Prostate gland (tissue), 2 donors: ENCODE data around the gene PAPSS1. TPM values are rescaled to one million over a fixed set of nuclear protein-coding genes. Genes with fewer than 3 reads are reported as not detected.
"Not testable (repeated sequence)": the region's sequence is repeated elsewhere in the genome, so short reads cannot be mapped to it uniquely, and the experiment has no call there.

Source experiments
- DNase-seq: peaks from one replicate; pipeline ENCODE4 v3.0.0-alpha.2; 2019; ENCODE audit warnings: low spot score
- H3K27ac ChIP-seq, 2 donors: fragments of 200-600 bp; sonication (generic); 2 replicates each; pipeline ENCODE4 v1.5.1; 2017 to 2019
- H3K27me3 ChIP-seq: fragments of 200-600 bp; sonication (generic); replicated peaks from 2 replicates; pipeline ENCODE4 v1.5.1; 2019; ENCODE audit not compliant: insufficient read depth
- H3K36me3 ChIP-seq, 2 donors: fragments of 200-600 bp; sonication (generic); 1 replicate in 1 of 2; 2 replicates in 1 of 2; pipeline versions ENCODE4 v1.5.1 to v1.8.1; 2017 to 2019
- H3K4me1 ChIP-seq: fragments of 200-600 bp; sonication (generic); replicated peaks from 2 replicates; pipeline ENCODE4 v1.5.1; 2019
- H3K4me3 ChIP-seq, 2 donors: fragments of 200-600 bp; sonication (generic); 2 replicates each; pipeline ENCODE4 v1.5.1; 2017 to 2019
- H3K9me3 ChIP-seq: fragments of 200-600 bp; sonication (generic); 2 replicates; pipeline ENCODE4 v1.5.1; 2017
- CTCF ChIP-seq, 4 experiments: fragments of 200-600 bp in 2 of 4; fragments of 450-650 bp in 2 of 4; sonication (generic) in 2 of 4; IDR thresholded peaks; 1 replicate in 3 of 4; 2 replicates in 1 of 4; pipeline ENCODE4 v1.5.1; 2016 to 2019; ENCODE audit warnings: antibody characterized with exemption in 4 of 4, mild to moderate bottlenecking in 2 of 4, moderate library complexity in 2 of 4
- POLR2A ChIP-seq: fragments of 450-650 bp; IDR thresholded peaks from one replicate; pipeline ENCODE4 v1.6.1; 2016; ENCODE audit warnings: antibody characterized with exemption, mild to moderate bottlenecking
- POLR2AphosphoS5 ChIP-seq: sonication (generic); formaldehyde crosslinking; IDR thresholded peaks from one replicate; pipeline ENCODE4 v1.6.1; 2017; ENCODE audit warnings: antibody characterized with exemption
- WGBS: methylation state at CpG from one replicate; pipeline ENCODE4 v1.1.5; 2018; 5-methylcytosine and 5-hydroxymethylcytosine counted together
- intact Hi-C: fragments of 100-400 bp; cut with DNase I; formaldehyde crosslinking; loops from one replicate; pipeline ENCODE4 v1.14.2; 2022
- total RNA-seq, 2 donors: library from RNA; depleted of rRNA; stranded (reverse); fragments of >200 nt; gene quantifications; one replicate each; pipeline ENCODE4 v1.1.0, GENCODE V29; 2016

Gene PAPSS1
- total RNA-seq, 2 donors from 2014 or later, result 38.3 to 74.6 TPM

DNA sequence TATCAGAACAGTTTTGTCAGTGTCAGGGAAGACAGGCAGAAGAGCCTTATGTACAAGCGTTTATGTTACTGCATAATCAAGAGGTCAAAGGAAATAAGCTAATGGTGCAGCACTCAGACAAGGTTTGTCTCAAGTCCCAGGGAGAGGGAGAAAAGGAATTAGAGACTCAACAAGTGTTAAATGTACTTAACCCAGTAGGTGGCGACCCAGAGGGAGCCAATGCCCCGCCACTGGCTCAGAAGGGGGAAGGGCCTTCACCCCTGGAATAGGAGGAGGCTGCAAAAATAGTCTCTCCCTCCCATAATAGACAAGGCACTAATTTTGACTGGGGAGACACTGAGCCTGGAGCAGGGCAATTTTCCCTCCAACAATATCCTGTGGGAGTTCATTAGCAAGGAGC, 14.1 kb upstream of the PAPSS1 start:
- H3K36me3 ChIP-seq, result no peaks in the 10 kb centered on the region
- WGBS, result 73% methylated on average over 3 of the region's 3 CpGs
- no peaks in the 10 kb centered on the region for H3K9me3 ChIP-seq
- no peak overlapping the region for H3K4me3 ChIP-seq
- H3K27me3 ChIP-seq, result no peaks in the 10 kb centered on the region
- intact Hi-C loops, result no loop called here
- no peaks in the 10 kb centered on the region for H3K4me1 ChIP-seq
- H3K27ac ChIP-seq, result no peak overlapping the region
- TF ChIP-seq POLR2A, result no peak
- TF ChIP-seq POLR2AphosphoS5, result no peak
- no peak for TF ChIP-seq CTCF (IDR thresholded peaks at IDR 0.05)
- DNase-seq, result no peak

DNA sequence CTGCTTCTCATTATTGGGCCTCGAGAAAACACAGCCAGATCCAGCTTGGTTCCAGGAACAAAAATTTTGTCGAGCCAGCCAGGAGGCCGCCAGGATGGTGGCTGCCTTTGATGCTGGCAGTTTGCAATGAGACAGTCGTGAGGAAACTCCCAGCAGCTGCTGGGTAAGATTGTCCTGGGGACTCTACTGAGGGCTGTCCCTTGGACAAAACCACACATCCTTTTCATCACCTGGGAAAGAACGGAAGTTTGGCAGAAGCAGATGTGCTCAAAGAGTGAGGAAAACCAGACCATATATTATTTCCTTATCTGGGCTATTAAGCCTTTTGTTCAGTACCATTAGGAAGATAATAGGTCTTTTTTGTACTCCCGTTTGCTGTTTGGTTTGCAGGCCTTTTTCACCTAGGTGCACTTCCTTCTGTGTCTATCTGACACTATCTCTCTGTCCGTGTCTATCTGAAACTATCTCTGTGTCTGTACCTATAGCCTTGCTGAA, 13.4 kb upstream of the PAPSS1 start:
- H3K27me3 ChIP-seq, result no peaks in the 10 kb centered on the region
- no peak overlapping the region for H3K27ac ChIP-seq
- intact Hi-C loops, result no loop called here
- TF ChIP-seq POLR2AphosphoS5, result no peak
- TF ChIP-seq CTCF (IDR thresholded peaks at IDR 0.05), result no peak
- no peak for TF ChIP-seq POLR2A
- no peak overlapping the region for H3K4me3 ChIP-seq
- H3K4me1 ChIP-seq, result no peaks in the 10 kb centered on the region
- DNase-seq, result no peak
- H3K9me3 ChIP-seq, result no peaks in the 10 kb centered on the region
- H3K36me3 ChIP-seq, result no peaks in the 10 kb centered on the region
- 26% methylated on average over 7 of the region's 7 CpGs for WGBS

DNA sequence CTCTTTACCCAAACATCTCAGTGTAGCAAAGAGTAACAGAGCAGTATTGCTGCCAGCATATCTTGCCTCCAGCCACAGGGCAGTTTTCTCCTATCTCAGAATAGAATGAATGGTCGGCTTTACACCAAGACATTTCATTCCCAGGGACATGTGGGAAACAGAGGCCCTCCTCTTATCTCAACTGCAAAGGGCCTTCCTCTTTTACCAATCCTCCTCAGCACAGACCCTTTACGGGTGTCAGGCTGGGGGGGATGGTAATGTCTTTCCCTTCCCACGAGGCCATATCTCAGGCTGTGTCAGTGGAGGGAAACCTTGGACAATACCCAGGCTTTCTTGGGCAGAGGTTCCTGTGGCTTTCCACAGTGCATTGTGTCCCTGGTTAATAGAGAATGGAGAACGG, 9.0 kb upstream of the PAPSS1 start:
- H3K9me3 ChIP-seq, DNase-seq, H3K27ac ChIP-seq, intact Hi-C loops, H3K4me3 ChIP-seq, H3K4me1 ChIP-seq, H3K36me3 ChIP-seq, H3K27me3 ChIP-seq: not testable (repeated sequence)
- WGBS, result 41% methylated on average over 4 of the region's 4 CpGs

- H3K27ac ChIP-seq, DNase-seq, intact Hi-C loops, H3K9me3 ChIP-seq, H3K4me3 ChIP-seq, H3K4me1 ChIP-seq, H3K27me3 ChIP-seq, H3K36me3 ChIP-seq: not testable (repeated sequence)
- WGBS, result 86% methylated on average over 3 of the region's 3 CpGs
Measured at GRCh38 chr4:107726131-107726925, 6.3 kb upstream of the PAPSS1 start.

- no peak for DNase-seq
- H3K36me3 ChIP-seq, result no peaks in the 10 kb centered on the region
- H3K4me3 ChIP-seq, result no peak overlapping the region
- no peaks in the 10 kb centered on the region for H3K9me3 ChIP-seq
- no peak overlapping the region for H3K27ac ChIP-seq
- no peaks in the 10 kb centered on the region for H3K4me1 ChIP-seq
- WGBS, result 87% methylated on average over 3 of the region's 3 CpGs
- intact Hi-C loops, result no loop called here
- no peaks in the 10 kb centered on the region for H3K27me3 ChIP-seq
- TF ChIP-seq POLR2AphosphoS5 (no peak), CTCF (IDR thresholded peaks at IDR 0.05) (no peak), POLR2A (no peak)
Measured at GRCh38 chr4:107725281-107725859, 5.3 kb upstream of the PAPSS1 start.

GRCh38 chr4:107723331-107723730, 3.3 kb upstream of the PAPSS1 start:
- DNase-seq, H3K4me1 ChIP-seq, H3K4me3 ChIP-seq, H3K36me3 ChIP-seq, intact Hi-C loops, H3K27me3 ChIP-seq, H3K9me3 ChIP-seq, H3K27ac ChIP-seq: not testable (repeated sequence)
- WGBS, result 44% methylated on average over 1 of the region's 1 CpG
